Measurements from ENCODE around the gene TRAF4. TPM values are rescaled to one million over a fixed set of nuclear protein-coding genes. Genes with fewer than 3 reads are reported as not detected.

TRAF4 gene
- total and polyA plus RNA-seq, 2 donors (not counting 3 experiments of a cell fraction or from before 2014, with no cell fraction given), result 79.5 to 83.9 TPM

- Histone ChIP-seq H3K4me3 (replicated peaks in 1 of 3; ENCODE audit: insufficient read depth in 1 of 3, low read depth in 1 of 3, low read length in 3 of 3) (no peak overlapping the region), H3K36me3 (ENCODE audit: control insufficient read depth in 2 of 2, extremely low read depth in 1 of 2, insufficient read depth in 2 of 2, low read length in 2 of 2) (peaks cover 15 to 54% of the 10 kb centered on the region in 2 experiments), H3K27ac (ENCODE audit: insufficient read depth, low read depth, low read length) (no peak overlapping the region), H3K4me1 (ENCODE audit: control insufficient read depth, extremely low read depth, insufficient read depth, low read length) (no peaks in the 10 kb centered on the region), H3K9me1 (replicated peaks; ENCODE audit: control insufficient read depth, extremely low read depth, insufficient read depth, low read length) (no peaks in the 10 kb centered on the region), H3K27me3 (ENCODE audit: control insufficient read depth in 2 of 2, insufficient read depth in 2 of 2, low read length in 2 of 2) (no peaks in the 10 kb centered on the region), H4K20me1 (replicated peaks; ENCODE audit: control insufficient read depth, extremely low read depth, insufficient read depth, low read length) (no peaks in the 10 kb centered on the region), H3K79me2 (ENCODE audit: control insufficient read depth, insufficient read depth, low read length) (no peaks in the 10 kb centered on the region), H3K9me3 (replicated peaks; ENCODE audit: control insufficient read depth, insufficient read depth, low read length) (no peaks in the 10 kb centered on the region), H2AFZ (ENCODE audit: low read depth, low read length) (no peak overlapping the region), H3K4me2 (ENCODE audit: insufficient read depth, low read length) (no peak overlapping the region), H3K9ac (replicated peaks; ENCODE audit: extremely low read depth, insufficient read depth, low read length) (no peak overlapping the region)
- FAIRE-seq (no peak), DNase-seq (ENCODE audit: low read depth, low spot score) (no peak)
- dilution Hi-C loops (cut with MboI; ENCODE audit: extremely low pct_ligation_motif_present, low sequenced_read_pairs) (no loop called here), intact Hi-C loops (cut with micrococcal nuclease) (no loop called here)
- ChIA-PET CTCF (interaction anchor here (1.9 kb wide), 1 partner anchor 57 kb away, joined by 6 read pairs; no protein-coding TSS in a partner anchor), POLR2A (no interaction called here)
- BruUV-seq (replicated peaks), result no TSS peak
- TF ChIP-seq POLR2AphosphoS5 (IDR thresholded peaks at IDR 0.05; ENCODE audit: insufficient read depth, low read depth, low read length) (no peak), FOS (IDR thresholded peaks at IDR 0.05; ENCODE audit: borderline replicate concordance, insufficient read depth, low read length) (no peak), GATA2 (IDR thresholded peaks at IDR 0.05; ENCODE audit: insufficient read depth, insufficient read length, low read depth, low read length) (no peak), CTCF (IDR thresholded peaks at IDR 0.05; ENCODE audit: extremely low read depth in 1 of 2, insufficient read depth in 1 of 2, low read depth in 1 of 2, low read length in 2 of 2) (no peak), JUN (IDR thresholded peaks at IDR 0.05; ENCODE audit: borderline replicate concordance, insufficient read depth, insufficient read length, low read depth) (no peak), MYC (IDR thresholded peaks at IDR 0.05; ENCODE audit: low read depth, low read length) (no peak), MAX (IDR thresholded peaks at IDR 0.05; ENCODE audit: insufficient read depth, insufficient read length) (no peak), POLR2A (IDR thresholded peaks at IDR 0.05; ENCODE audit: low read depth, low read length) (no peak), EZH2 (IDR thresholded peaks at IDR 0.05; ENCODE audit: borderline replicate concordance, low read depth, low read length, severe bottlenecking) (no peak)
Measured at GRCh38 chr17:28703552-28704218, 40.1 kb upstream of the TRAF4 start.

Data from endothelial cell of umbilical vein (primary cell).